ENCODE measurements around the gene CACNA1A.
"Not testable (repeated sequence)": the region's sequence is repeated elsewhere in the genome, so short reads cannot be mapped to it uniquely, and the experiment has no call there.

The CACNA1A gene

GRCh38 chr19:13427273-13428051, 78.8 kb downstream of the CACNA1A start:
- DNase-seq (ENCODE audit: low read depth, low spot score): no peak

- not testable (repeated sequence) for DNase-seq (ENCODE audit: low read depth, low spot score)
Observed at GRCh38 chr19:13425875-13426274, 80.4 kb downstream of the CACNA1A start.

GRCh38 chr19:13425151-13425550, 81.1 kb downstream of the CACNA1A start:
- DNase-seq (ENCODE audit: low read depth, low spot score): no peak

GRCh38 chr19:13420780-13421179, 85.5 kb downstream of the CACNA1A start:
- DNase-seq (ENCODE audit: low read depth, low spot score): no peak

GRCh38 chr19:13417054-13417453, 89.2 kb downstream of the CACNA1A start:
- no peak for DNase-seq (ENCODE audit: low read depth, low spot score)

- no peak for DNase-seq (ENCODE audit: low read depth, low spot score)
Observed at GRCh38 chr19:13411899-13412298, 94.4 kb downstream of the CACNA1A start.

- no peak for DNase-seq (ENCODE audit: low read depth, low spot score)
Observed at GRCh38 chr19:13410946-13411345, 95.3 kb downstream of the CACNA1A start.

GRCh38 chr19:13408889-13409518, 97.3 kb downstream of the CACNA1A start:
- no peak for DNase-seq (ENCODE audit: low read depth, low spot score)

- no peak for DNase-seq (ENCODE audit: low read depth, low spot score)
Observed at GRCh38 chr19:13404236-13404635, 102.0 kb downstream of the CACNA1A start.

GRCh38 chr19:13401388-13401787, 104.9 kb downstream of the CACNA1A start:
- DNase-seq (ENCODE audit: low read depth, low spot score): no peak

GRCh38 chr19:13400296-13400695, 106.0 kb downstream of the CACNA1A start:
- DNase-seq (ENCODE audit: low read depth, low spot score): no peak

GRCh38 chr19:13399746-13400145, 106.5 kb downstream of the CACNA1A start:
- no peak for DNase-seq (ENCODE audit: low read depth, low spot score)

GRCh38 chr19:13398780-13399726, 107.2 kb downstream of the CACNA1A start:
- DNase-seq (ENCODE audit: low read depth, low spot score): peak; percentile 33

GRCh38 chr19:13398182-13398581, 108.1 kb downstream of the CACNA1A start:
- no peak for DNase-seq (ENCODE audit: low read depth, low spot score)

GRCh38 chr19:13396250-13397080, 109.8 kb downstream of the CACNA1A start:
- no peak for DNase-seq (ENCODE audit: low read depth, low spot score)

- DNase-seq (ENCODE audit: low read depth, low spot score): no peak
Observed at GRCh38 chr19:13382633-13382938, 123.7 kb downstream of the CACNA1A start.

- DNase-seq (ENCODE audit: low read depth, low spot score): no peak
Observed at GRCh38 chr19:13381827-13382632, 124.2 kb downstream of the CACNA1A start.

GRCh38 chr19:13376537-13376936, 129.7 kb downstream of the CACNA1A start:
- no peak for DNase-seq (ENCODE audit: low read depth, low spot score)

GRCh38 chr19:13373599-13373998, 132.7 kb downstream of the CACNA1A start:
- no peak for DNase-seq (ENCODE audit: low read depth, low spot score)

- DNase-seq (ENCODE audit: low read depth, low spot score): no peak
Observed at GRCh38 chr19:13370948-13371347, 135.3 kb downstream of the CACNA1A start.
